Muscle layer of colon (tissue), 2 donors: ENCODE measurements around the gene NR5A2.
A peak's percentile ranks its signal among the peaks of the same experiment; 100 is the strongest.

Experiments used
- H3K27ac ChIP-seq: one replicate; pipeline ENCODE4 v1.7.0; 2013; ENCODE audit warnings: low read depth, mild to moderate bottlenecking, low read length, moderate library complexity
- H3K27me3 ChIP-seq, 2 donors: one replicate each; pipeline ENCODE4 v1.7.0; 2013; ENCODE audit warnings: low read length in 2 of 2, mild to moderate bottlenecking in 2 of 2; ENCODE audit not compliant: insufficient read depth in 2 of 2, control insufficient read depth in 1 of 2
- H3K36me3 ChIP-seq: one replicate; pipeline ENCODE4 v1.7.0; 2013; ENCODE audit warnings: mild to moderate bottlenecking, low read length; ENCODE audit not compliant: insufficient read depth
- H3K4me1 ChIP-seq: one replicate; pipeline ENCODE4 v1.7.0; 2013; ENCODE audit warnings: mild to moderate bottlenecking, low read length; ENCODE audit not compliant: insufficient read depth
- H3K4me3 ChIP-seq, 2 donors: one replicate each; pipeline ENCODE4 v1.7.0; 2013; ENCODE audit warnings: low read length in 2 of 2, low read depth in 1 of 2, mild to moderate bottlenecking in 1 of 2, moderate library complexity in 1 of 2
- H3K9ac ChIP-seq: one replicate; pipeline ENCODE4 v1.7.0; 2013; ENCODE audit warnings: low read length
- H3K9me3 ChIP-seq: one replicate; pipeline ENCODE4 v1.7.0; 2013; ENCODE audit warnings: mild to moderate bottlenecking, low read length
- donor health status: abdominal sarcoma.
- donor health status: Adenocarcinoma of cecum.

The NR5A2 gene

DNA sequence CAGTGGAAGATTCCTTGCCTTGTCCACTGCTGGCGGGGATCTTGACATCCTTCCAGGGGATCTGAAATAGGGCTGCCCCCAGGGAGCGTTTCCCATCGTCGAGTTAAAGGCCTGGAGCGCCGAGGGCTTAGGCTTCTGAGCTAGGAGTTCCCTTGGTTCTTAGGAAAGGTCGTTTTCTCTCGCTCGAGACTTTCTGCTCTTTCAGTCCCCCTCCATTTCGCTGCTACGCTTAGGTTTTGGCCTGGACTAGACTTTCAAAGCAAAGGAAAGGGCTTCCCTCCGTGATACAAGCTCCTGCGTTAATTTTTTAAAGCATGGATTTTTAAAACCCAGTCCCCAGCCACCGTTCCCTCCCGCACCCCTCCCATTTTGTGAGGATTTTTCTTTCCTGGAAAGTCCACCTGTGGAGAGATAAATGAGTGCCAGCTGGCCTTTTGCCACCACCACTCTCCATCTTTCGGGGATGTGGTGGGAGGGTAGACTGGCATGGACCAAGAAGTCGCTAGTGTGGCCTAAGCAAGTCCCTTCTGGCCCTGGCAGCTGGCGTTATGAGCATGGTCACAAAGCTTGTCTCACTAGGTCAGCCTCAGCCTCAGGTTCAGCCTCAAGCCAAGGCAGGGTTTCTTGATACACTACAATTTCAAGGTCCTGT lies 9.2 kb downstream of the NR5A2 start:
- Histone ChIP-seq H3K9ac (no peak overlapping the region), H3K27ac (no peak overlapping the region), H3K4me1 (peaks cover 16% of the 10 kb centered on the region), H3K4me3 (no peak overlapping the region), H3K36me3 (no peaks in the 10 kb centered on the region), H3K9me3 (peaks cover 2% of the 10 kb centered on the region), H3K27me3 (peaks cover 70 to 80% of the 10 kb centered on the region in 2 donors)

DNA sequence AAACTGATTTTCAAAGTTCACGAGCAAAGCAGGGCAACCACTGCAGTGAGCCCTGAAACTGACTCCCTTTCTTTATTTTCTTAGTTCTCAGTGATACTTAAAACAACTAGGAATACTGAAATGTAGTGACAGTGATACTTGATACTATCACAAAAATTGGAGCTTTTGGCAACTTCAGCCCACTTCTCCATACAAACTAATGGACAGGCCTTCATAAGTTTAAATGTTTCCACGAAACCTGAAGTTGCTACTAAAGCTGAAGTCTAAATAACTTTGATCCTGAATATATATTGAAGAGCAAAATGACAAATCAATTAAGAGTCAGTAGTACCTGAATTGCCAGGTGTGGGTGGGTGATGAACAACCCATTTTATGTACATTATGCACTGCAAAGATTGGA lies 10.0 kb downstream of the NR5A2 start:
- Histone ChIP-seq H3K27me3 (peaks cover 72 to 87% of the 10 kb centered on the region in 2 donors), H3K4me1 (peaks cover 22% of the 10 kb centered on the region), H3K9ac (no peak overlapping the region), H3K4me3 (no peak overlapping the region), H3K36me3 (no peaks in the 10 kb centered on the region), H3K27ac (no peak overlapping the region), H3K9me3 (peaks cover 3% of the 10 kb centered on the region)

DNA sequence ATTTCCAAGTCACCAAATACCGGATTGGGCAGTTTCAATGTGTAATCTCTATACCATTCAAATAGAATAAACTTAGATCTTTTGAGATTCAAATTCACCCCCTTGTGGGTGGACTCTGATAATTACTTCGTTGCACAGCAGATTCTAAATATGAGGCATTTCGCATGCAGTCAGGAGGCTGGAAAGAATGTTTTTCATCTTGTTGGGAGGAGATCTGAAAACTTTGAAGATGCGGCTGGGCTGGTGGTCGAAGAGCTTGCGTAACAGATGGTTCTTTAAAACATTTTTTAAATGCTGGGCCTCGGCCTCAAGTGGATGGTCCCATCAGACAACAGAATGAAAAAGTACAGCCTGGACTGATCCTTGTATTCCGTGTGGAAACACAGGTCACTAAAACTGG lies 10.4 kb downstream of the NR5A2 start:
- Histone ChIP-seq H3K36me3 (no peaks in the 10 kb centered on the region), H3K4me3 (no peak overlapping the region), H3K27ac (no peak overlapping the region), H3K4me1 (peaks cover 24% of the 10 kb centered on the region), H3K27me3 (peaks cover 76 to 89% of the 10 kb centered on the region in 2 donors), H3K9ac (no peak overlapping the region), H3K9me3 (peaks cover 3% of the 10 kb centered on the region)

DNA sequence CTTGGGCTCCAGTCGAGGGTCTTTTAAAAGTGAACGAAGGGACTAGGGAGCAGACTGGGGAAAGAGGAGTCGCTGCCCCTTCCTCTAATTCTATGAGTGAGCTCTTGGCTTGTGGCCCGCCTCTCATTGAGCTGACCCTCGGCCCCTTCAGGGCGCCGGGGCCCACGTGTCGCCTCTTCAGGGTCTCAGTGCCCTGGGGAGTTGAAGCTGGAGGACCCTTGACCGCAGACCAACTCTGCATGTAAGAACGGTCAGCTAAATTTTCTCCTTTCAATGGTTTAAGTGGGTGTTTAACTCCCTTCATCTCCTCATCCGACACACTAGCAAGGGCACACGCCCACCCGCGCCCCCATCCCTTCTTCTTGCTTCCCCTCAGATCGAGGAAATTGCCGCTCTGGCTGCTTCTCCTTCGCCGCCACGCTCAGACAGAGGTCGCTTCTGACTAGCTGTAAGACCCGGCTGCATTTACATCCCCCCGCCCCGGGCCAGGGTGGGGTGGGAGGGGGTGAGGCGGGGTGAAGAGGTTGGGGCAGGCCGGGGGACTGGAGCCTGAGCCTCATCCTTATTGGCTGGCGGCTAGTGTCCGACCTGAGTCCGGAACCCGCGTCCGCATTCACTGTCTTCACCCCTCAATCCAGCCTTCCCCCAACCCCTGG lies 10.9 kb downstream of the NR5A2 start:
- Histone ChIP-seq H3K9ac (no peak overlapping the region), H3K36me3 (no peaks in the 10 kb centered on the region), H3K9me3 (peaks cover 3% of the 10 kb centered on the region), H3K4me3 (no peak overlapping the region), H3K27me3 (peaks cover 79 to 89% of the 10 kb centered on the region in 2 donors), H3K27ac (no peak overlapping the region), H3K4me1 (peaks cover 29% of the 10 kb centered on the region)

DNA sequence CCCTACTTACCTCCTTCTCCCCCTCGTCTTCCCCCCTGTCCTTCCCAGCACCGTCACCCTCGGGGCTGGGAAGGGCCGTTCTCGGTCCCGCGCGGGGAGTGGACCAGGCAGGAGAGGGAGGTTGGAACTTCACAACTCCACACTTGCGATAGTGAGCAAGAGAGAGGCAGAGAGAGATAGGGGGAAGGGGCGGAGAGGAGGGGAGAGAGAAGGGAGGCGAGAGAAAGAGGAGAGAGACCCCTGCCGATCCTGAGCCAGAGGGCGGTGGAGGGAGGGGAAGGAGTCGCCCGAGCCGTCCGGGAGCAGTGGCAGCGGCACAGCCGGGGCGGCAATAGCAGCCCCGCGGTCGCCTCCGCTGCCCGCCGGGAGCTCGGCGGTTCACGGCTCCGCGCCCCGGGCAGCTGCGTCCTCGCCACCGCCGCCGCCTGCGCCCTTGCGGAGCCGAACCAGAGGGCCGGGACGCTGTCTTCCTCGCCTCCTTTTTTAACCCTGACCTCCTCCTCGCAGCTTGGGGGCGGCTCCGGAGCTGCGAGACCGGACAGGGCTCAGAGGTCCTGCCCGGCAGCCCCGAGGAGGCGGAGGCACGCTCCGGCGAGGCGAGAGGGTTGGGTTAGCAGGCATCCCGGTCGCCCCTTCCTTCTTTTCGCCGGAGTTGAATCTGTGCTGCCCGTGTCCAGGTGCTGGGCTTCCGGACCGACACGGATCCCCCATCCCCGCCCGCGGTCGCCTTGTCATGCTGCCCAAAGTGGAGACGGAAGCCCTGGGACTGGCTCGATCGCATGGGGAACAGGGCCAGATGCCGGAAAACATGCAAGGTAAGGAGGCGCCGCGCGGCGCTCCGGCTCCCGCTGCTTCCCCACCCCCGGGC lies 11.7 kb downstream of the NR5A2 start:
- Histone ChIP-seq H3K27me3 (peaks cover 77 to 89% of the 10 kb centered on the region in 2 donors), H3K27ac (no peak overlapping the region), H3K4me1 (peaks cover 29% of the 10 kb centered on the region)

DNA sequence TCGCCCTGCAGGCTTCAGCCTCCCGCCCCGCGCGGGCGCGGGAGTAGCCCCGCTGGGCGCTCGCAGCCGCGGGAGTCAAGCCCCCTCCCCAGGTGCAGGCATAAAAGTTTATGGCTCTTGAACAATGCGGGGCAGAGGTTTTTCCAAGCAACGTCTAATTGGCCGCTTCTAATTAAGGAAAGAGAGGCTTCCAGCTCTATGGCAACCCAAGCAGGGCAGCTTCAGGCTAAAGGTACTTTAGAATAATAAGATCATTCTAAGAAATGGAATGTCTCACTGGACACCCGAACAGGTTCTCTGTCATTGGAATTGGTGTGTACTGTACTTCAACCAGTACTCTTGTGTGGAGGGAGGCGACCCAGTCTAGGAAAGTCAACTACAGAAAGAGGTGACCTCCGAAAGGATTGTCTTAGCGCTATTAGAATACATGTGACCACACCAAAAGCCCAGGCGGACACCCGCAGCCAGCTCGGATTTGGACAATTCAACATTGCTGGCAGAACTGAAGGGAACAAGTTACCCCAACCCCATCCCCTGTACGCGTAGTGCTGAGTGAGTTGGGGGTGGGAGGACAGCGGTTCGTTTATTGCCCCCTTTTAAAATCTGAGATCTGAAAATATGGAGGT lies 12.5 kb downstream of the NR5A2 start:
- Histone ChIP-seq H3K4me1 (peaks cover 29% of the 10 kb centered on the region), H3K27ac (no peak overlapping the region), H3K4me3 (peak overlapping the region; percentile 17 to 54), H3K9me3 (peaks cover 3% of the 10 kb centered on the region), H3K27me3 (peaks cover 74 to 94% of the 10 kb centered on the region in 2 donors), H3K9ac (no peak overlapping the region), H3K36me3 (no peaks in the 10 kb centered on the region)

More for the DNA sequence above, 11.7 kb downstream of the NR5A2 start:
- Histone ChIP-seq H3K36me3 (no peaks in the 10 kb centered on the region), H3K9me3 (peaks cover 3% of the 10 kb centered on the region), H3K9ac (no peak overlapping the region), H3K4me3 (peak overlapping the region; percentile 17 to 54)

DNA sequence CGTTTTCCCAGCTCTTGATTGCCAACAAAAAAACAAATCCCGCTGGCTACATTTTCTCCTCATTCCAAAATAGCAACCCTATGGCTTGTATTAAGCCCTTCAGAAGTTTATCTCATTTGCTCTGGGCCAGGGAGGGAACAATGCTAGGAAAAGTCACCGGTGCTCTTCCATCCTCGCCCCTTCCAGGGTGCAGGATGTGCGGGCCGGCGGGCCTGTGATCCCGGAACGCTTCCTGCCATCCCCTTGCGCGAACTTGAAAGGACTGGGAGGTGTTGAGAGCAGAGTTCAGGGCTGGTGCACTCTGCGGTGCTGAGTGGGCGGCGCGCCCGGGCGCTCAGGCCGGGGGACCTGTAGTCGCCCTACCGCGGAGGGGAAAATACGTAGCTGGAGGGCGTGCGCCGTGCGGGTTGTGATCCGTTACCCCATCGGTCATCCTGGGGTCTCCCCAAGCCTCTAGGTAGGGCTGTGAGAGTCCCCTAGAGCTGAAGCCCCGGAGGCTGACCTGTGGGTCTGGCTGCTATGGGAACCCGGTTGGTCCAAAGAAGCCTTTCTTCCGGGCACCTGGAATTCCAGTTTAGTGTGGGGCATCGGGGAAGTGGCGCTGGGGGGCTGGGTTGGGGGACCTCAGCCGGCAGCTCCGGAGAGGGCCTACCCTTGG lies 13.1 kb downstream of the NR5A2 start:
- no peaks in the 10 kb centered on the region for H3K36me3 ChIP-seq
- peaks cover 3% of the 10 kb centered on the region for H3K9me3 ChIP-seq
- no peak overlapping the region for H3K9ac ChIP-seq
- H3K27ac ChIP-seq: no peak overlapping the region
- H3K27me3 ChIP-seq: peaks cover 68 to 95% of the 10 kb centered on the region in 2 donors
- no peak overlapping the region for H3K4me3 ChIP-seq
- peaks cover 24% of the 10 kb centered on the region for H3K4me1 ChIP-seq

DNA sequence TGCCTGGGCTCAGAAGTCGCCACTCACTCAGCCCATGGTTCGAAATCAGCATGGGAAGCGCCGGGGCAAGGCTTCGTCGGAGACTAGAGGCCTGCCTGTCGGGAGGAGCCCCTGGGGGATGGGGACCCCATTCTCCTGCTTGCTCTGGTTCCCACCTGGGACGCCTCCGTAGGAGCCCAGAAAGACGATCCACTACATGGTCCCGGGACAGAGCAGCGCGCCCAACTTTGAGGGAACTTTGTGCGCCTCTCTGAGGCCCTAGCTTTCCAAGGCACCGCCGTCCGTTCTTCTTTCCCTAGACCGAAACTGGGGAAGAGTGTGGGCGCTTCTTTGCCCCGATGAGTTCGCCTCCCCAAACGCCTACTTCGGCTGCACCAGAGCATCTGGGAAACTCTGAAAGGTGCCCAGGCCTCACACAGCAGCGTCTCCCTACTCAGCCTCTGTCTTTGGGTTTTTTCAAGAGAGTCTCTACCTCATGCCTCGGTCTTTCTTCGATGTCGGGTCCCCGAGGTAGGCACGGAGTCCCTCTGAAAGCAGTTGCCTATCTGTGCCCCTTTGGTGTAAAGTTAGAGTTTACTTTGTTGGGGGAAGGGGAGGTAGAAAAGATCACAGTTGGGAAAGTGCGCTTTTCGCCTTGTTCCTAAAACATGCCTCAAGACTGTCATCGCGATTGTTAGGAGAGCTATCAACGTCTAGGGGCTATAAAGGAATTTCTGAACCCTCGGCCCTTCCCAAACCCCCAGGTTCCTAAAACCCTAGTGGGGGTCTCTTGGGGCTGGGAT lies 14.0 kb downstream of the NR5A2 start:
- H3K4me3 ChIP-seq: no peak overlapping the region
- H3K9ac ChIP-seq: no peak overlapping the region
- peaks cover 66 to 86% of the 10 kb centered on the region in 2 donors for H3K27me3 ChIP-seq
- no peak overlapping the region for H3K27ac ChIP-seq
- H3K4me1 ChIP-seq: peaks cover 20% of the 10 kb centered on the region
- H3K9me3 ChIP-seq: peaks cover 3% of the 10 kb centered on the region
- H3K36me3 ChIP-seq: no peaks in the 10 kb centered on the region

DNA sequence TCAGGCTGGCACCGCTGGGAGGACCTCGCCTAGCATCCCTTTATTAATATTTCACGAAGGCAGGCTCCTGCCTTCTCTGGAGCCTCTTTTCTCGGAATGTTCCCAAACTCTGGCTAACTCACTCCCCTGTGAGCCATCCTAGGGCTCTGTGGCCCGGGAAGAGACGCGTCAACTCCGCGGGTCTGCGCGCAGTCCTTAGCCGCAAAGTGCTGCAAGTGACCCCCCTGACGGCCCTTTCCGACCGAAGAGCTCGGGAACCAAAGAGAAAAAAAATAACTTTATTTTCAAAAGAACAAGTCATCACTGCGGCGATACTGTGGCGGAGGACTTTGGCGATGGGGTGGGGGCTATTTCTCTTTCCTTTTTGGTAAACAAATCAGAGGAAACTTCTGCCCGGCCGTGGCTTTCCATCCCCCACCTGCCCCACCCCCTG lies 14.6 kb downstream of the NR5A2 start:
- peaks cover 60 to 80% of the 10 kb centered on the region in 2 donors for H3K27me3 ChIP-seq
- H3K4me1 ChIP-seq: peaks cover 20% of the 10 kb centered on the region
- H3K4me3 ChIP-seq: no peak overlapping the region
- H3K9ac ChIP-seq: no peak overlapping the region
- H3K9me3 ChIP-seq: peaks cover 3% of the 10 kb centered on the region
- H3K36me3 ChIP-seq: no peaks in the 10 kb centered on the region
- no peak overlapping the region for H3K27ac ChIP-seq

DNA sequence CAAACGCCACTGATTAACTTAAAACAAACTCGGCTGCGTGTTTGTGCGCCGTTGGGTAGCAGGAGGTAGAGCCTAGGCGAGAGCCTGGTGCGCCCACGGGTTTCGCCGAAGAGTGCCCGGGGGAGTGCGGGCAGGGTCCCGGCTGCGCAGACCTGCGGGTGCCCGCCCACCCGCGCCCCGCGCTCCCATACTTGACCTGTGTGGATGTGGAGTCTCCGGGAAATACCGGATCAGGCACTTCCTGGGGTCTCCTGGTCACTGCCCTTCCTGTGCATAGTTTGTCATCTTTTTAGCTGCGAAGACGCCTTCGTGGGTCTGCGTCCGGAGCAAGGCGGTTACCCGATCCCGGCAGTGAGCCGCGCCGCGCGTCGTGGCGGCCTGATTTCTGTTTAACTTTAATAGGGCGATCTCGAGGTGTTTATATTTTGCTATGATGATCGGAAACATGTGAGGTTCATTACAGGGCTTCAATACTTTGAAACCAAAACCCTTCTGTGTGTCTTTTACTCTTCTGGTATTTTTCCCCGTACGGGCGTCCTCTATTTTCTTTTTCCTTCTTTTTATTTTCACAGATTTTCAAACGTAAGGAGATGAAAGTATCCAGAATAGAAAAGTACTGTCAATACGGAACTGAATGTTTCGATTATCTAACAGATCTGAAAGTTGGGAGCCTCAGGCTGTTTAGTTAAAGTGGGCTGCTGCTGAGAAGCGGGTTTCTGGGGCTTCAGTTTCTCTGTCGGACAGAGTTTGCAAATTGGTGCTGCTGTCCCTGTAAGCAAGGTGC lies 15.2 kb downstream of the NR5A2 start:
- peaks cover 54 to 77% of the 10 kb centered on the region in 2 donors for H3K27me3 ChIP-seq

More for the DNA sequence above, 15.2 kb downstream of the NR5A2 start:
- H3K9ac ChIP-seq: no peak overlapping the region
- H3K9me3 ChIP-seq: peaks cover 3% of the 10 kb centered on the region
- H3K4me3 ChIP-seq: peak overlapping the region in 1 of 2 donors; percentile 11
- H3K27ac ChIP-seq: no peak overlapping the region
- no peaks in the 10 kb centered on the region for H3K36me3 ChIP-seq
- peaks cover 20% of the 10 kb centered on the region for H3K4me1 ChIP-seq
